GM21367 (cell line): ENCODE results near the gene PGAM1.
"Not testable (repeated sequence)": the region's sequence is repeated elsewhere in the genome, so short reads cannot be mapped to it uniquely, and the experiment has no call there.

Experiments used
- ATAC-seq: cut with Tn5 transposase; IDR thresholded peaks from one replicate; pipeline ENCODE4 v1.9.1; 2021; ENCODE audit not compliant: unreplicated experiment

PGAM1 gene

GRCh38 chr10:97425964-97426775 lies at the start of gene PGAM1:
Gene PGAM1 (plus strand): TSS chr10:97426191. CDS start chr10:97426308, 117 bp downstream.
- ATAC-seq = peak; percentile 78

GRCh38 chr10:97376413-97376812 lies 49.6 kb upstream of the PGAM1 start:
- ATAC-seq = no peak

- ATAC-seq = no peak
Observed at GRCh38 chr10:97378933-97379921, 46.8 kb upstream of the PGAM1 start.

GRCh38 chr10:97380516-97380915 lies 45.5 kb upstream of the PGAM1 start:
- ATAC-seq = no peak

- no peak for ATAC-seq
Observed at GRCh38 chr10:97381626-97382025, 44.4 kb upstream of the PGAM1 start.

GRCh38 chr10:97383159-97383558 lies 42.8 kb upstream of the PGAM1 start:
- ATAC-seq = no peak

- ATAC-seq = no peak
Observed at GRCh38 chr10:97384156-97384555, 41.8 kb upstream of the PGAM1 start.

GRCh38 chr10:97384641-97385040 lies 41.4 kb upstream of the PGAM1 start:
- no peak for ATAC-seq

- no peak for ATAC-seq
Observed at GRCh38 chr10:97385565-97385964, 40.4 kb upstream of the PGAM1 start.

GRCh38 chr10:97388152-97388551 lies 37.8 kb upstream of the PGAM1 start:
- ATAC-seq = no peak

- no peak for ATAC-seq
Observed at GRCh38 chr10:97390091-97390490, 35.9 kb upstream of the PGAM1 start.

- ATAC-seq = no peak
Observed at GRCh38 chr10:97393034-97393573, 32.9 kb upstream of the PGAM1 start.

GRCh38 chr10:97396056-97396455 lies 29.9 kb upstream of the PGAM1 start:
- no peak for ATAC-seq

- ATAC-seq = no peak
Observed at GRCh38 chr10:97399843-97400545, 26.0 kb upstream of the PGAM1 start.

- ATAC-seq = peak; percentile 94
Observed at GRCh38 chr10:97400665-97401454, 25.1 kb upstream of the PGAM1 start, which contains the start of gene RRP12. Gene RRP12 (minus strand): TSS chr10:97401340. CDS start chr10:97401231, 109 bp downstream.

GRCh38 chr10:97401455-97401919 lies 24.5 kb upstream of the PGAM1 start:
- no peak for ATAC-seq

- ATAC-seq = no peak
Observed at GRCh38 chr10:97404044-97404443, 21.9 kb upstream of the PGAM1 start.

GRCh38 chr10:97406064-97406463 lies 19.9 kb upstream of the PGAM1 start:
- no peak for ATAC-seq

- ATAC-seq = not testable (repeated sequence)
Observed at GRCh38 chr10:97406483-97406882, 19.5 kb upstream of the PGAM1 start.
